Mucosa of stomach (tissue), 1 donor: ENCODE measurements around the gene NUDT17.

Experiments used
- H3K27me3 ChIP-seq: one replicate; pipeline ENCODE4 v1.7.0; 2013; ENCODE audit warnings: mild to moderate bottlenecking, low read length; ENCODE audit not compliant: control insufficient read depth, insufficient read depth
- H3K36me3 ChIP-seq: one replicate; pipeline ENCODE4 v1.7.0; 2013; ENCODE audit warnings: low read length; ENCODE audit not compliant: control insufficient read depth, insufficient read depth
- H3K4me1 ChIP-seq: one replicate; pipeline ENCODE4 v1.7.0; 2013; ENCODE audit warnings: mild to moderate bottlenecking, low read length; ENCODE audit not compliant: control insufficient read depth, insufficient read depth
- H3K4me3 ChIP-seq: one replicate; pipeline ENCODE4 v1.7.0; 2013; ENCODE audit warnings: low read length
- H3K9ac ChIP-seq: one replicate; pipeline ENCODE4 v1.7.0; 2013; ENCODE audit warnings: mild to moderate bottlenecking, low read length, moderate library complexity
- H3K9me3 ChIP-seq: one replicate; pipeline ENCODE4 v1.7.0; 2013; ENCODE audit warnings: mild to moderate bottlenecking, low read length, moderate library complexity; ENCODE audit not compliant: control insufficient read depth
- donor health status: Pancreatic carcinoma.

Gene NUDT17

DNA sequence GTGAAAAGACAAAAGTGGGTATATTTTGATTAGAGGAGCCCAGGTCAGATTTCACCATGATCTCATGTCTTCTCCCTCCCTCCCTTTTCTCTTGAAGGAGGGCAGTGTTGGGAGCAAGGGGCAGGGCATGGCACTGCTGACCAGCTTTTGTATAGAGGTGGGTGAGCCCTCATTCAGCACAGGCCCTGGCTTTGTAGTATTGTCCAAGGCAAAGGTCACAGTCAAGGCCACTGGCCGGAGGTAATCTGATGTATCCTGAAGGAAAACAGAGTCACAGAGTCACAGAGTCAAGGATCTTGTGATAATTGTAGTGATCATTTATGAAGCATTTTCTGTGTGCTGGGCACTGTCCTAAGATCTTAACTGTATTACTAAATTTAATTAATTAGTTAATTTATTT lies 52.5 kb downstream of the NUDT17 start:
- no peak overlapping the region for H3K4me3 ChIP-seq
- H3K9me3 ChIP-seq = no peaks in the 10 kb centered on the region
- H3K9ac ChIP-seq = no peak overlapping the region
- H3K36me3 ChIP-seq = no peaks in the 10 kb centered on the region
- H3K27me3 ChIP-seq = no peaks in the 10 kb centered on the region
- peaks cover 13% of the 10 kb centered on the region for H3K4me1 ChIP-seq
